ENCODE results near the gene MRPL3. TPM values are rescaled to one million over a fixed set of nuclear protein-coding genes. Genes with fewer than 3 reads are reported as not detected.

MRPL3 gene
- total RNA-seq, result 112 and 123 TPM in 2 replicates

GRCh38 chr3:131502530-131503319 is at the start of gene MRPL3:
TSS of gene MRPL3 (minus strand) at chr3:131502971. CDS start at chr3:131502821, 150 bp downstream.

Other genes starting within 250 kb of the MRPL3 start
- 19.5 and 24.0 TPM in 2 replicates for gene NUDT16, start 121.2 kb downstream of the MRPL3 start, total RNA-seq

All from epithelial cell of umbilical artery (primary cell).